Measurements from ENCODE around the gene IFNA2. TPM values are rescaled to one million over a fixed set of nuclear protein-coding genes. Genes with fewer than 3 reads are reported as not detected.
"Not testable (repeated sequence)": the region's sequence is repeated elsewhere in the genome, so short reads cannot be mapped to it uniquely, and the experiment has no call there.

Gene IFNA2
- total RNA-seq, 2 donors from 2014 or later: not detected

DNA sequence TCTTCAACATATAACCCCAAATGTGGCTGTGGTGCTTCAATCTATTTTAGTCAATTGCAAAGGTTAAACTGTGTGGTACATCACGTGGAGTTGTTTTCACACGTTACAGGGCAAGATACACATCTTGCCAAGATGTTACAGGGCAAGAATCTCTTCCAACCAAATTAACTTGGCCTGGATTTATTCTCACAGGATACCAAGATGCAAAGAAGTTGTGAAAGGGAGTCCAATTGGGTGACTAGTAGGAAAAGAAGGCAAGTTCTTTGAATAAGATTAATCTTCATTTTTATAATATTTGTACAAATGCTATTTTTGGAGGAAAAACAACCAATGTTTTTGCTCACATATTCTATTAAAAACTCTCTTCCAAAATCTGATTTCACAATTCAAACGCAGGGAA lies 18.9 kb upstream of the IFNA2 start:
- DNase-seq (no peak), ATAC-seq (no peak)
- Mint-ChIP-seq H3K36me3 (ENCODE audit: low read depth) (no peaks in the 10 kb centered on the region), H3K4me1 (peaks cover 7% of the 10 kb centered on the region), H3K27me3 (peaks cover 51% of the 10 kb centered on the region), H3K27ac (no peak overlapping the region), H3K4me3 (no peak overlapping the region)
- H3K9me3 ChIP-seq (ENCODE audit: control insufficient read depth, low read length, poor library complexity, severe bottlenecking): no peaks in the 10 kb centered on the region

DNA sequence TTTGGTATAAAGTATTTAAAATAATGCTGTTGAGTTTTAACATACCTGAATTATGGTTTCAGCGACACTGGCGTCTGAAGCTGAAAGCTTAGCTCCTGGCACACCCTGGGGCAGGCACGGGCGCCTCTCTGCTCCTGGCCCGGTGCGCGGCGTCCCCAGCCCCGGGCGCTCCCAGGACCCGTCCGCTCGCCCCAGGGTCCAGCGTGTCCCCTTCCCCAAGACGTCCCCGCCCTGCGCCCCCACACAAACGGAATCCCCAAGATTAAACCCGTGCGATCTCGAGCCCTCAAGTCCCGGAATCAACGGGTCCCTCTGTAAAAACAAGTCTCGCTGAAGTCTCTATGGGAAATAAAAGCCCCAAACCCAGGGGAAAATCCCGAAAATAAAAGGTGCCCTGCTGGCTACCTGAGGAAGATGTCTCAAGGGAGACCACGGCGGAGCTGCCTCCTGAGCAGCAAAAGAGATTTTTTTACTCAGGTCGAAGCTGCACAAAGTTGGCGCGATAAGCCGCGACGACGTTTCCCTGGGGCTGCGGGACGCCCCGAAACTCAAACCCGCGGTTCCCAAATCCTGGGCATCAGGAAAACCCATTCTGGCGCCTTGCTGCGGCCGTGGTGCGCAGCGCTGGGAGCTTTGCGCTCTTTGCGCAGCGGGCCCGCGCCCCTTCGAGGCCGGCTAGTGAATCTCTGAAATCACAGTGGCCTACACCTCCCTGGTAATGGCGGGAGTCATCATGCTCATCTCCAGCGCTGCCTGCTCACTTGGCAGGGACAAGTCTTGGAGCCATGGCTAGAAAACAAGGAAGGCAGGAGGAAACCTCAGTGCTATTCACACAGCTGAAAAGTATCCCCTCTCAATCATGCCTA lies 17.4 kb upstream of the IFNA2 start:
- Mint-ChIP-seq H3K36me3 (ENCODE audit: low read depth) (no peaks in the 10 kb centered on the region), H3K27me3 (peaks cover 63% of the 10 kb centered on the region), H3K27ac (no peak overlapping the region), H3K4me1 (peaks cover 7% of the 10 kb centered on the region), H3K4me3 (peak overlapping the region; percentile 12)
- DNase-seq (no peak), ATAC-seq (peak; percentile 49)
- no peaks in the 10 kb centered on the region for H3K9me3 ChIP-seq (ENCODE audit: control insufficient read depth, low read length, poor library complexity, severe bottlenecking)

DNA sequence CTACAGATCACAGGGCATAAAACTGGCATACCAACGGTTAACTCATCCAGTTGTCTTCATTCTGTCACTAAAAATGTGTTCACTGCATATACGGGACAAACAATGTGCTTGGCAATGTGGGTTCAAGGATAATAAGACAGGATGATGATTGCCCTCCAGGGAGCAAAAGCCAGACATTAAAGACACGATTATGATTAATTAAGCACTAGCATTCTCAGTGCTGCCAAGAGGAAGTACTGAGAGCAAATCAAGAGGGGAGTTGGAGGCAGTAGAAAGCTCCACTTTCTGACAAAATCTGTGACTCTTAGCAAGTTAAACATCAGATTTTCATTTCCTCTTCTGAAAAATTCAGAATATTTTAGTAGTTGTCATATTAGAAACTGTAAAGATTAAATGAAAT lies 14.8 kb upstream of the IFNA2 start:
- ATAC-seq: no peak
- peaks cover 2% of the 10 kb centered on the region for H3K36me3 Mint-ChIP-seq (ENCODE audit: low read depth)
- no peak overlapping the region for H3K27ac Mint-ChIP-seq
- H3K4me3 Mint-ChIP-seq: no peak overlapping the region
- peaks cover 13% of the 10 kb centered on the region for H3K4me1 Mint-ChIP-seq
- no peak for DNase-seq
- H3K9me3 ChIP-seq (ENCODE audit: control insufficient read depth, low read length, poor library complexity, severe bottlenecking): no peaks in the 10 kb centered on the region
- H3K27me3 Mint-ChIP-seq: peaks cover 77% of the 10 kb centered on the region

DNA sequence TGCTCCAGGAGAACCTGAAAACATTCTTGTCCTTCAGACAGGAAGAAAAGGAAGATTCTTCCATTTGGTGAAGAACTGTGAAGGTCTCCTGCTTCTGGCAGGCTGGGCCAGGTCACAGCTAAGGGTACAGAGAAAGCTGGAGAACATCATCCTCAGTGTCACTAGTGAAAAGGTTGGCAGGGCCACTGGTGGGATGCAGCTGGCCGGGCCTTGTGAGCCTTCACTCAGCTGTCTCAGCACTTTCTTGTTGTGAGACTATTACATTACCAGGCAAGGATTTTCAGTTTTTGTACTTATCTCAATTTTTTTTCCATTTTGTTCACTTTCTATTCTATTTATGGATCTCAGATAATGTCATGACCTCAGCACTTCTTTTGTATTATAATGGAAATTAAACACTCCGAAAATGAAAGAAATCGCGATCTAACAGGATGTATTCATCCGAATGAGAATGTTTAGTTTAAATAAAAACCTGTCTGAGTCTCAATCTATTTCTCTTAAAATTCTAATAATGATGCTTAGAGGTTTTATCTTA lies 13.8 kb upstream of the IFNA2 start:
- H3K9me3 ChIP-seq (ENCODE audit: control insufficient read depth, low read length, poor library complexity, severe bottlenecking): no peaks in the 10 kb centered on the region
- H3K4me1 Mint-ChIP-seq: peaks cover 13% of the 10 kb centered on the region
- peaks cover 73% of the 10 kb centered on the region for H3K27me3 Mint-ChIP-seq
- H3K4me3 Mint-ChIP-seq: no peak overlapping the region
- no peak overlapping the region for H3K27ac Mint-ChIP-seq
- DNase-seq: no peak
- no peak for ATAC-seq
- H3K36me3 Mint-ChIP-seq (ENCODE audit: low read depth): peaks cover 2% of the 10 kb centered on the region

DNA sequence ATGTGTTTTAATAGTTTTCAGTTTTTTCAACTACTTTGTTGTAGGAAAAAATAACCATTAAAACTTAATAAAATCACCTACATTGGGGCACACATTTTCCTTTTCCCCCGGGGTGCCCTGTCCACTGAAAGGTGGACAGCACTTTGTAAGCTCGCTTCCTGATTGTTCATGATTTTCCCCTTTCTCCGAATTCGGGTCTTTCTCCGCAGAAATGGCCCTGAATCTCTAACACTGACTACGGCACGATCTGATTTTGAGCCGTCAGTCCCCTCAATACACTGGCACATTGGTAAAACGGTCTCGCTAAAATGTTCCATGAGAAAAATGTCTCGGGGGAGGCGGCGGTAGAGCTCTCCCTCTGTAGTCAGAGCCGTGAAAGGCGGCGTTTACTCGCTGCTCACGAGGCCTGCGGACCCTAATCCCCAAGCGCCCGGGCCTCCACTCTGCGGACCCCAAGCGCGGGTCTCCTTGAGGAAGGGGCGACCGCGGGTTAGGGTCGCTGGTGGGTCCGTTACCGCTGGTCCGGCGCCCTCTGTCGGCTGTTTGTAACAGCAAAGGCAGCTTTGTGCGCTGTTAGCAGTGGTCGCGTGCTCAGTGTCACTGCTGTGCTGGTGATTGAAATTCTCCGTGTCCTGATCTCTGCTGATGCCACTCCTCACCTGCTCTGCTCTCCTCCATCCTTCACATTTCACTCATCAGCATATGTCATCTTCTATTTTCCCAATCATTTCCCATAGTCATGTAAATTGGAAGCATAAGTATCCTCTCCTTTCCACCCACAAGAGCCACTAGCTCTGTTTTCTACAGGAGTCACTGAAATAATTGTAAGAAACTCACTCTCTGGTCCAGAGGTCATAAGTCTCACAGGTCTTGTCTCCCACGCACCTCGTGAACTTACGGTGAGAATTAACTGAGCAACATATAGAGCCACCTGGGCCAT lies 10.8 kb upstream of the IFNA2 start:
- Mint-ChIP-seq H3K36me3 (ENCODE audit: low read depth) (peaks cover 2% of the 10 kb centered on the region), H3K4me3 (peak overlapping the region; percentile 83), H3K27ac (no peak overlapping the region), H3K27me3 (peaks cover 79% of the 10 kb centered on the region), H3K4me1 (peaks cover 10% of the 10 kb centered on the region)
- ATAC-seq (peak; percentile 79), DNase-seq (peak; percentile 33 to 45 (median 43))
- H3K9me3 ChIP-seq (ENCODE audit: control insufficient read depth, low read length, poor library complexity, severe bottlenecking): no peaks in the 10 kb centered on the region

DNA sequence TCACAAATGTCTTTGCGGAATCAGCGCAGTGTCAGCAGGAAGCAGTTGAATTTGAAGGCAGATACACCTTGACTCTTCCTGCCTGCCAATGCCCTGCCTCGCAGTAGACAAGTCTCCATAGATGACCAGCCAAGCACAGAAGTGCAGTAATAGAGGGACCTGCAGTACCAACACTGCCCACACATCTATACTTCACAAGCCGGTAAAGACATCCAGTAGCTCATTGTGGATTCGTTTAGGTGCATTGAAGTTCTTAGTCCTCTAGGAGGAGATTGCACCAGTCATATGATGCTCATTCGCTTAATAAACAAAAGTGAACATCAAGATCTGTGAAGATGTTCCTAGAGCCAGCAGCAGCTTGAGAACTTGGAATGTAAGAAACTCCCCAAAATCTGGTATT lies 7.1 kb upstream of the IFNA2 start:
- DNase-seq: no peak
- H3K36me3 Mint-ChIP-seq (ENCODE audit: low read depth): peaks cover 5% of the 10 kb centered on the region
- H3K27me3 Mint-ChIP-seq: peaks cover 78% of the 10 kb centered on the region
- no peak overlapping the region for H3K4me3 Mint-ChIP-seq
- no peak overlapping the region for H3K27ac Mint-ChIP-seq
- H3K9me3 ChIP-seq (ENCODE audit: control insufficient read depth, low read length, poor library complexity, severe bottlenecking): no peaks in the 10 kb centered on the region
- ATAC-seq: peak; percentile 83
- H3K4me1 Mint-ChIP-seq: peaks cover 6% of the 10 kb centered on the region

DNA sequence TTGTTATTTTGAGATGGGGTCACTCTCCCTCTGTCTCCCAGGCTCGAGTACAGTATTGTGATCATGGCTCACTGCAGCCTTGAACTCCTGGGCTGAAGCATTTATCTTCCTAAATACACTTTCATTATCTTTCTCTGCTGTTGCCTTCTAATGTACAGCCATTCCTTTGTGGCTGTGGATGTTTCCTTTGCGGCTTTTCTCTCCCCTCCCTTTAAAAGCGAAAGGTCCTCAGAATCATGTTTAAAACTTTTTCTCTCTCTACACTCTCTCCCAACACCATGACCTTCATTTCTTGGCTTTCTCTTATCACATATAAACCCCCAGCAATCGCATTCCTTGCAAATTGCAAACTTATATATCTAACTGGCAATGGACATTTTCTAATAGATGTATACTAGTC lies 1.6 kb downstream of the IFNA2 start:
- ATAC-seq (no peak), DNase-seq (no peak)
- Mint-ChIP-seq H3K36me3 (ENCODE audit: low read depth) (peaks cover 3% of the 10 kb centered on the region), H3K4me1 (peaks cover 16% of the 10 kb centered on the region), H3K27ac (no peak overlapping the region), H3K4me3 (peak overlapping the region; percentile 3), H3K27me3 (peaks cover 52% of the 10 kb centered on the region)
- no peaks in the 10 kb centered on the region for H3K9me3 ChIP-seq (ENCODE audit: control insufficient read depth, low read length, poor library complexity, severe bottlenecking)

DNA sequence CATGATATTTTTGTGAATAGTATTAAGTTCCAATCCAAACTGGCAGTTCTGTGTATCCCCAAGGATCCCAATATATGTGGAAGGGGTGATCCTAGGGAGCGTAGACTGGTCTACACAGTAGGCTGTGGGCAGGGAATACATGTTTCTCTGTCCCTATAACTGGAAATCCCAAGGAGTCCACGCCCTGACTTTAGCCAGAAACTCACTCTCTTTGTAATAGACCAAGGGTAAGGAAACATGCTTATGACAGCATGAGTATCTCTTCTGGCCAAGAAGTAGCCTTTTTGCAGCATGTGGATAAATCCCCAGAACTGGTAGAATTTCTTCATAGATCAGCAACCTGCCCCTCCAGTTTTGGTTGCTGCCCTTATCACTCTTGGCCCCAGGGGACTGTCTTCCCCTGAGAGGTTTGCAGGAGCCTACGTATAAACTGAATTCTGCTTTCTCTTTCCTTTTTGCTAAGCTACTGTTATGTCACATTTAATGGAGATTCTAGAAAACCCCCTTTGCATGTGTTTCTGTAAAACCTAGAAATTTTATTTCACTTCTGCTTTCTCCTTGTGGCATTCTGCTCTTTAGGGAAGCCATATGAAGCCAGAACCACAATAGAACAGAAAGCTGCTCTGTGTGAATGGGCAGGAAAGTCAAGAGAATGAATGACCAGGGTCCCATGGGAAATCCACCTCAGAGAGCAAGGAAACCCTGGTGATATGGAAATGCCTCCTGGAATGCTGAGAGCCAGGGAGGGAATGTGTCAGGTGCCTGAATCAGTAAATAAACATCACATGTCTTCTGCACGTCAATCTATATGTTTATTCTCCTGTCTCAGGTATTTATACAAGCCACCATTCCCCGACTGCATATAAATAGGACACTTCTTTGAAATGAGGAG lies 3.5 kb downstream of the IFNA2 start:
- ATAC-seq (peak; percentile 92), DNase-seq (no peak)
- H3K9me3 ChIP-seq (ENCODE audit: control insufficient read depth, low read length, poor library complexity, severe bottlenecking): no peaks in the 10 kb centered on the region
- Mint-ChIP-seq H3K27me3 (peaks cover 38% of the 10 kb centered on the region), H3K36me3 (ENCODE audit: low read depth) (no peaks in the 10 kb centered on the region), H3K4me3 (peak overlapping the region; percentile 62), H3K27ac (peak overlapping the region; percentile 34), H3K4me1 (peaks cover 16% of the 10 kb centered on the region)

DNA sequence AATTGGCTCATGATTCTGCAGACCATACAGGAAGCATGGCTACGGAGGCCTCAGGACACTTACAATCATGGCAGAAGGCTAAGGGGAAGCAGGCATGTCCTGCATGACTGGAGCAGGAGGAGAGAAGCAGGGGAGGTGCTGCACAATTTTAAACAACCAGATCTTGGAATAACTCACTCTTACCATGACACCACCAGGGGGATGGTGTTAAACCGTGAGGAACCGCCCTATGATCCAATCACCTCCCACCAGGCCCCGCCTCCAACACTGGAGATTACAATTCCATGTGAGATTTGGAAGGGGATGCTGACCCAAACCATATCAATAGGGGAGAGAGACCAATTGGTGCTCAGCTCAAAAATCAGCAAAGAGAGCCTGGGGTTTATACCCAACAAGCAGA lies 13.7 kb downstream of the IFNA2 start:
- not testable (repeated sequence) for H3K36me3 Mint-ChIP-seq (ENCODE audit: low read depth); H3K4me1 Mint-ChIP-seq; H3K27ac Mint-ChIP-seq; H3K9me3 ChIP-seq (ENCODE audit: control insufficient read depth, low read length, poor library complexity, severe bottlenecking); H3K4me3 Mint-ChIP-seq; ATAC-seq; DNase-seq
- peaks cover 35% of the 10 kb centered on the region for H3K27me3 Mint-ChIP-seq

DNA sequence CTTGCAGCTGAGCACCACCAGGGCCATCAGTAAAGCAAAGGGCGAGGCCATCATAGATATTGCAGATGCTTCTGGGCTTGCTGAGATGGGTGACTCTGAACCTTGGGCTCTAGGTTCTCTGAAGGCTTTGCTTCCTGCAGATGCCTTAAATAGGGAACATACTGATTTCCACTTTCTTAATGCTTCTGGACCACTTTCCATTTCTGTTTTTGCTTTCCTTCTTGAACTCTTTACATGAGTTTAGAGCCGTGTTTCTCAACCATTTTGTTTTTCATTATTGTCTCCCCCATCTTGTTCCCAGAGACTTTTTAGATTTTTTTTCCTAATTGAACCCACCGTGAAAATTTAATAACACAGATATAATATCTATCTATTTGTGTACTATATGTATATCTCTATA lies 17.2 kb downstream of the IFNA2 start, which contains the start of gene IFNA13:
Gene IFNA13 (minus strand): TSS at position 101 of the 400 bp plus-strand sequence. CDS start 47 bp downstream, at position 54.
- H3K9me3 ChIP-seq (ENCODE audit: control insufficient read depth, low read length, poor library complexity, severe bottlenecking): no peaks in the 10 kb centered on the region
- no peak within 1 kb of the TSS for H3K27ac Mint-ChIP-seq
- ATAC-seq: no peak
- H3K36me3 Mint-ChIP-seq (ENCODE audit: low read depth): peaks cover 3% of the 10 kb centered on the region
- peaks cover 2% of the 10 kb centered on the region for H3K4me1 Mint-ChIP-seq
- DNase-seq: no peak
- peaks cover 53% of the 10 kb centered on the region for H3K27me3 Mint-ChIP-seq
- no peak within 1 kb of the TSS for H3K4me3 Mint-ChIP-seq

DNA sequence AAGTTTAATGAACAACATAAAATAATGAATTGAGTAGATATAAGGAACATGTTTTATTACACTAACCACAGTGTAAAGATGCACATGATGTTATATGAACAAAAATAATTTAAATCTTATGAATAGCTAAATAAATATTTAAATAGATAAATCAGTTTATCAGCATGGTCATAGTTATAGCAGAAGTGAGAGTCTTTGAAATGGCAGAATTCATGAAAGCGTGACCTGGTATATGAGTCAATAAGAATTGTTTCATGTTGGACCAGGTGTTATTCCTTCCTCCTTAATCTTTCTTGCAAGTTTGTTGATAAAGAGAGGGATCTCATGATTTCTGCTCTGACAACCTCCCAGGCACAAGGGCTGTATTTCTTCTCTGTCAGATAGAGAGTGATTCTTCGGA lies 18.0 kb downstream of the IFNA2 start:
- not testable (repeated sequence) for ATAC-seq, DNase-seq
- peaks cover 53% of the 10 kb centered on the region for H3K27me3 Mint-ChIP-seq

DNA sequence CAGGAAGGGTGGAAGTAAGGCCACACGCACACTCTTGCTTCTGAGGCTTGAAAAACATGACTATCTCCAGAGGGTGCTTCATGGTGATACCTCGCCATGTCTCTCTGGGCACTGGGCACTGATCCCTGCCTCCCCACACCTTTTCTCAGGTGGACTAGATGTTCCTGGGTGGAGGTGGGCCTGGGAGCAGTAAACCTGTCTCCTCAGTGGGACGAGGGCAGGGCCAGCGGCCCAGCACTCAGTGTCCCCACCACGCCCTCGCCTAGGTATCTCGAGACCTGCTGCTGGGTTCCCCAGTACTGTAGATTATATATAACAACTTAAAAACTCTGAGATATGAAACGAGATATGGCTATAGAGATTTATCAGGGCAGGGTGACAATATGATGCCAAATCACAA lies 22.9 kb downstream of the IFNA2 start:
- H3K36me3 Mint-ChIP-seq (ENCODE audit: low read depth): peaks cover 3% of the 10 kb centered on the region
- H3K27ac Mint-ChIP-seq: no peak overlapping the region
- no peak for ATAC-seq
- no peak for DNase-seq
- no peak overlapping the region for H3K4me3 Mint-ChIP-seq
- peaks cover 10% of the 10 kb centered on the region for H3K4me1 Mint-ChIP-seq
- no peaks in the 10 kb centered on the region for H3K9me3 ChIP-seq (ENCODE audit: control insufficient read depth, low read length, poor library complexity, severe bottlenecking)
- peaks cover 38% of the 10 kb centered on the region for H3K27me3 Mint-ChIP-seq

More for the DNA sequence above, 18.0 kb downstream of the IFNA2 start:
- H3K9me3 ChIP-seq (ENCODE audit: control insufficient read depth, low read length, poor library complexity, severe bottlenecking); H3K27ac Mint-ChIP-seq; H3K36me3 Mint-ChIP-seq (ENCODE audit: low read depth); H3K4me3 Mint-ChIP-seq; H3K4me1 Mint-ChIP-seq: not testable (repeated sequence)

Measured in T-helper 17 cell (primary cell).